ENCODE measurements around the gene TBC1D22B.
"Not testable (repeated sequence)": the region's sequence is repeated elsewhere in the genome, so short reads cannot be mapped to it uniquely, and the experiment has no call there.

Gene TBC1D22B

DNA sequence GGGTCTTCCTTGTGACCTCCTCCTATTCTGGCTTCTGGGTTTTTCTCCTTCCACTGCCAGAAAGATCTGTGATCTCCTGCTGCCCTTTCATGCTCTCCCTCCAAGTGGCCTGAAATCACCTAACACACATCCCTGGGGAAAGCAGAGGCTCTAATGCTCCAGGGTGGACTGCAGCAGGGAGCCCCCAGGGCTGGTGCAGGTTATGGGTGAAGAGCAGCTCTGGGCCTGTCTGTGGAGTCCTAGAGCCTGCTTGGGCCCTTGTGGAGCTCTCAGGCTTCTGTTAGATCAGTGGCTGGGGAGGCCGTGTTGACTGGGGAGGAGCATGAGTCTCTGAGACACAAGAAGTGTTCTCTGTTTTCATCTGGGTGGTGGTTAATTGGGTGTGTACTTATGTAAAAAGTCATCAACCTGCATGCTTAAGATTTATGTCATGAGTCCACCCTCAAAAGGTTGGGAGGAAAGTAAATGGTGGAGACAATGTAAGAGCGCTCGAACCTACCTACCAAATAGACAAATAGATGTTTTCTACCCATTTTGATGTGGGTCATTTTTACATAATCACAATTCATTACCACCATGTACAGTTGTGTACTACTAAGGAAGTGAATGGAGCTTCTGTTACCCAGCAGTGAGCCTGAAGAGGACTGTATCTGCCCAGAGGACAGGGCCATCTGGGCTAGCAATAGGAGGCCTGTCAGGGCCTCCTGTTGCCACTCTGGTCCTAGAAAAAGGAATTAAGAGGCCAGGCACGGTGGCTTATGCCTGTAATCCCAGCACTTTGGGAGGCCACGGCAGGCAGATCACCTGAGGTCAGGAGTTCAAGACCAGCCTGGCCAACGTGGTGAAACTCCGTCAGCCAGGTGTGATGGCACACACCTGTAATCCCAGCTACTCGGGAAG lies 64.2 kb downstream of the TBC1D22B start:
- TF ChIP-seq, protein P1, sequence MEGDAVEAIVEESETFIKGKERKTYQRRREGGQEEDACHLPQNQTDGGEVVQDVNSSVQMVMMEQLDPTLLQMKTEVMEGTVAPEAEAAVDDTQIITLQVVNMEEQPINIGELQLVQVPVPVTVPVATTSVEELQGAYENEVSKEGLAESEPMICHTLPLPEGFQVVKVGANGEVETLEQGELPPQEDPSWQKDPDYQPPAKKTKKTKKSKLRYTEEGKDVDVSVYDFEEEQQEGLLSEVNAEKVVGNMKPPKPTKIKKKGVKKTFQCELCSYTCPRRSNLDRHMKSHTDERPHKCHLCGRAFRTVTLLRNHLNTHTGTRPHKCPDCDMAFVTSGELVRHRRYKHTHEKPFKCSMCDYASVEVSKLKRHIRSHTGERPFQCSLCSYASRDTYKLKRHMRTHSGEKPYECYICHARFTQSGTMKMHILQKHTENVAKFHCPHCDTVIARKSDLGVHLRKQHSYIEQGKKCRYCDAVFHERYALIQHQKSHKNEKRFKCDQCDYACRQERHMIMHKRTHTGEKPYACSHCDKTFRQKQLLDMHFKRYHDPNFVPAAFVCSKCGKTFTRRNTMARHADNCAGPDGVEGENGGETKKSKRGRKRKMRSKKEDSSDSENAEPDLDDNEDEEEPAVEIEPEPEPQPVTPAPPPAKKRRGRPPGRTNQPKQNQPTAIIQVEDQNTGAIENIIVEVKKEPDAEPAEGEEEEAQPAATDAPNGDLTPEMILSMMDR (IDR thresholded peaks at IDR 0.05; ENCODE audit: borderline replicate concordance, control extremely low read depth, extremely low read depth, insufficient read depth, missing control alignments): no peak
- DNase-seq (ENCODE audit: low spot score): no peak
- in situ Hi-C loops (cut with MboI; ENCODE audit: low sequenced_read_pairs, unreplicated experiment): no loop called here

DNA sequence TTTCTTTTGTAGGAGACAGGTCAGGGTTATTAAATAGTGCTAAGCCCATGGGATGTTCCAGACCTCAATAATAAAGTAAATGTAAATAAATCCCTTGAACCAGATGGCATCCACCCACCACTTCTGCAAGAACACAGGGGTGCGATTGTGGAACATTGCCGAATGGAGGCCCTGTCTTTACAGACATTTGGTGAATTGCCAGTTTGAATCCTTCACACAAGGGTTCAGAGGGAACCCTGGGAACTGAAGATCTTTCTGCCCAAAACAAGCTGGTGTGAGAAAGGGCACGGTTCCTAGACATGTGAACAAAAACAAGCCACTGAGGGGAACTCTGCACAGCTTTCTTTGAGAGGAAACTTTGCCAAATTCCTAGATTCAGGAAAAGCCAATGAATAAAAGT lies 66.0 kb downstream of the TBC1D22B start:
- DNase-seq (ENCODE audit: low spot score): no peak
- TF ChIP-seq, protein P1 (IDR thresholded peaks at IDR 0.05; ENCODE audit: borderline replicate concordance, control extremely low read depth, extremely low read depth, insufficient read depth, missing control alignments): no peak
- in situ Hi-C loops (cut with MboI; ENCODE audit: low sequenced_read_pairs, unreplicated experiment): no loop called here

DNA sequence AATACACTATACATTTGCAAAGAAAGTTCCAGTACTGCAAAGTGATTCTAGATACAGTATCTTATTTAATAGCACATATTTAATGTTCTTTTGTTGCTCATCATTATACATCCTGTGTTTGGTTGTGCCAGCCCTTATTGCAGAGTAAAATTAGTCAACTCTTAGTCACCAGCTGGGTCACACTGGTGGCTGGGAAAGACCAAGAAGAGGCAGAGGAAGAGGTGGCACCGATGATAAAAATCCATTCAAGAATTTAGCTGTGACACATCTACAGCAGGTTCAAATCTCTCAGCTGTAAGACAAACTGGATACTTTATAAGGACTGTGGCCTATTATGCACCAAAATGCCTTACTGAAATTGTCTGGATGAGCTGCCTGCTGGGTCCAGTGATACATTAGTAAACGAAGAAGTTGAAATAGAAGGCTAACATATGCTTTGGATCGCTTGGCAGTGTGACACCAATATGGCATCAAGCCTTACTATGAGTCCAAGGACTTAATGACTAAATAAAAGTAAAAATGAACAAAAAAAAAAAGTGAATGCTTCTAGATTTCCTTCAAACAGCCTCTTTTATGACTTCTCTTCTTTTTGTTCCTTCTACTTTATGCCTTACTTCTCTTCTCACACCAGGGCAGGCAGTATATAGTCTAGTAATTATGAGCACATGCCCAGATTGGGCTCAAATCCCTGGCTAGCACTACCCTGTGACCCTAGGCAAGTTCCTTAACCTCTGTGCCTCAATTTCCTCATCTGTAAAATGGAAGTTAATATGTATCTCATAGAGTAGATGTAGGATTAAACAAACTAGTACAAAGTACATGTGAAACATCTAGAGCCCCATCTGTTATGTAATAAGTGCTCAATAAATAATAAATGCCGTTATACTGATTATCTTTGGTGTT lies 66.8 kb downstream of the TBC1D22B start:
- in situ Hi-C loops (cut with MboI; ENCODE audit: low sequenced_read_pairs, unreplicated experiment): no loop called here
- TF ChIP-seq, protein P1 (IDR thresholded peaks at IDR 0.05; ENCODE audit: borderline replicate concordance, control extremely low read depth, extremely low read depth, insufficient read depth, missing control alignments): no peak
- no peak for DNase-seq (ENCODE audit: low spot score)

DNA sequence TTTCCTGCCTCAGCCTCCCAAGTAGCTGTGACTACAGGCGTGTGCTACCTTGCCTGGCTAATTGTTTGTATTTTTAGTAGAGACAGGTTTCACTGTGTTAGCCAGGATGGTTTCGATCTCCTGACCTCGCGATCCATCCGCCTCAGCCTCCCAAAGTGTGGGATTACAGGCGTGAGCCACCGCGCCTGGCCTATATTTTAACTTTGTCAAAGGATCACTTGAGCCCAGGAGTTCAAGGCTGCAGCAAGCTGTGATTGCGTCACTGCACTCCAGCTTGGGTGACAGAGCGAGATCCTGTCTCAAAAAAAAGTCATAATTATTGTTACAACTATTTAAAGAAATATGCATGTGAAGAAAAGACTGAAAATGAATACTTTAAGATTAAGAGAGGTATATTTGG lies 72.8 kb downstream of the TBC1D22B start:
- DNase-seq (ENCODE audit: low spot score); in situ Hi-C loops (cut with MboI; ENCODE audit: low sequenced_read_pairs, unreplicated experiment): not testable (repeated sequence)

DNA sequence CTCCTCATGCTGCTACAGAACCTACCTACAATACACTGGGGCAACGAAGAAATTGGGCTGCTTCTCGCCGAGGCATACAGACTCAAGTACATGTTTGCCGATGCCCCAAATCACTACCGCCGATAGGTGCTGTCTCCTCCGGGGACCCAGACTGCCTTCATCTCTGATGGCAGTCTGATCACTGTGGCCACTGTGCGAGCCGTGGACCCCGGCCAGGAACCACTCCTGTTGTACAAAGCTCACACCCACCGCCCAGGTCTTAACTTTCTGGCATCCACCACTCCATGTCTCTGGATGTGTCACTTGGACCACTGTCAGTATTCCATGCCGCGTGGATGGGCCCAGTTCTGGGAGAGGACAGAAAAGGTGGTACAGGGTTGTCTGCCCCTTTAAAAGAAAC lies 73.5 kb downstream of the TBC1D22B start:
- DNase-seq (ENCODE audit: low spot score): no peak
- TF ChIP-seq, protein P1 (IDR thresholded peaks at IDR 0.05; ENCODE audit: borderline replicate concordance, control extremely low read depth, extremely low read depth, insufficient read depth, missing control alignments): no peak
- in situ Hi-C loops (cut with MboI; ENCODE audit: low sequenced_read_pairs, unreplicated experiment): no loop called here

DNA sequence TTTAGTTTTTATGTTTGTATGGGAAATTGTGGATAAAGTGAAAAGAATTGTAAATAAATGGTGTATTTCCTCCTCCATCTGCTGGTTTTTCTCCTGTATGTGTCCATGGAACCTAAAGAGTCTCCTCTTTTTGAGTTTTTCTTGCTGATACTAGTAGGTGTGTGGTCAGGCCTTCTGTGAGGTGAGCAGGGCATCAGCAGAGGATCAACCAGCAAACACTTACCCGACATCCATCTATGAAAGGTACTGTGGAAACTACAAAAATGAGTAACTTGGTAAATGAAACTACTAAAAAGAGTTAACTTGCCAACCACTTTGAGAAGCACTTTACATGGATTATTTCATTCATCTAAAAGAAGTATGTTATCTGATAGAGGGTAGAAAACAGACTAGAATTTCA lies 75.3 kb downstream of the TBC1D22B start:
- in situ Hi-C loops (cut with MboI; ENCODE audit: low sequenced_read_pairs, unreplicated experiment): no loop called here
- no peak for DNase-seq (ENCODE audit: low spot score)
- TF ChIP-seq, protein P1 (IDR thresholded peaks at IDR 0.05; ENCODE audit: borderline replicate concordance, control extremely low read depth, extremely low read depth, insufficient read depth, missing control alignments): no peak
